Stimulated activated CD4-positive, alpha-beta T cell treated with anti-CD3 and anti-CD28 coated beads, Interleukin-2, amount 100 ng/mL, for 4 hours (primary cell): ENCODE measurements around the gene IFIH1.
A peak's percentile ranks its signal among the peaks of the same experiment; 100 is the strongest.

Source experiments
- DNase-seq: peaks from one replicate; pipeline ENCODE4 v3.0.0-alpha.2; 2020; ENCODE audit warnings: low read depth

The IFIH1 gene

DNA sequence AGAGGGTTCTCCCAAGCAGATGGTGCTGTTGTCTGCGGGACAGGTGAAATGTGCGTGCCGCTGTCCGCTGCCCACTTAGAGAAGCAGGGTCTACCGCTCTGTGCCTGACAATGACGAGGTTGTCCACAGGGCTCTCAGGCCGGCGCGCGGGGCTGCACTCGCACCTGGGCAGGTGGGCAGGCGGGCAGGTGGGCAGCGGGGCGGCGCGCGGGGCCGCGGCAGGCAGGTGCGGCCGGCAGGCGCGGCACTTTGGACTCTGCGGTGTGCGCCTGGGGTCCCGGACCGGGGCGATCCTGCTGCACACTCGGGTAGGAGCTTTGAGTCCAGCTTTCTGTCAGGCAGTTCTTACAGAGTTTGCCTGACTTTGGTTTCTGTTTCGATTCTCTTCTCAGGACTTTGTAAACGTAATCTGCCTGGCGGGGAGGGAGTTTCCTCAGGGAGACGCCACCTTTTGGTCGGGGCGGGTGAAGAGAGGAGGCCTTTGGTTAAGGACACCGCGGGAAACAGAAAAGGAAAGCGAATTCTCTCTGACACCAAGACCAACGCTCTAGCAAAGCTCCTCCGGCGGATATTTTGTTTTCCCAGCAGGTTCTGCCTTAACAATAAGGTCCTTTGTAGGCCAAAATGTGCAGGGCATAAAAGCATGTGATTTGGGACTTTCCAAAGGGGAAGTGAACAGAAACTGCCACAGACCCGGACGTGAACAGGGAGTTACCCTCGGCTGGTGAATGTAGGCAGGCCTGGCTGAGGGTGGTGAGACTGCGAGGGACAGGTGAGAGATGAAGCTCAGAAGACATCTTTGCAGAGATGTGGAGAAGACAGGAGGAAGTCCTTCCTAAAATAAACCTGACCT, at the start of gene IFIH1:
TSS of gene IFIH1 (minus strand) at position 357 of the 853 bp plus-strand sequence. CDS start 377 bp downstream, outside the sequence.
- peak; percentile 65 for DNase-seq

DNA sequence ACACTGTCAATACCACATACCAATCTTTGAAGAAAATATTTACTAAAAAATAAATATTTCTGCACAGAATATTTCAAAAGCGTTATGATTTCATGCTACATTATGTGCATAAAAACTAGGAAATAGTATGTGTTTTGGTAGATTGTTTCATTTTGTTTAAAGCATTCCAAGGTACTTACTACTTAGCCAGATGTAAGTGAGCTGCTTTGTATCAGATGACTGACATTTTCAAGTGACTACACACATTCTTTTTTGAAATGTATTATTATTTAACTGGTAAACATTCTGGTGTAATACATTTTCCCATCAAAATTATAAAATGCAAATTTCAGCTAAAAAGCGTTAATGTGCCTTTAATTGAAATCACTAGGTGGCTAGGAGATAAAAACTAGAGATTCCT, 46.9 kb upstream of the IFIH1 start:
- no peak for DNase-seq

DNA sequence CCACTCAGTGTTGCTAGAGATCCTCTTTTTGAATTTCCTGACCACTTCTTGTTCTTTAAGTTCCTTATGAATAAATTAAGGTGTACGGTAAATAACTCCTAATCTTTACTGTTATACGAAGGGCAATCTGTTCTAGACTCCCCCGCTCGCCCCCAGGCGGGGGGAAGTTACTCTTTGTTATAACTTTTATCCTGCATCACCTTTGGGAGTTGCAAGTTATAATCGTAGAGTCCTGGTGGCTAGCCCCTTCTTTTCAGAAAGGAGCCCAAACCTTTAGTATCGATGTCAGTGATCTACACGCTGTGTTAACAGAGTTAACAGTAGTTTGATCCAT, 26.1 kb upstream of the IFIH1 start:
- DNase-seq = no peak

DNA sequence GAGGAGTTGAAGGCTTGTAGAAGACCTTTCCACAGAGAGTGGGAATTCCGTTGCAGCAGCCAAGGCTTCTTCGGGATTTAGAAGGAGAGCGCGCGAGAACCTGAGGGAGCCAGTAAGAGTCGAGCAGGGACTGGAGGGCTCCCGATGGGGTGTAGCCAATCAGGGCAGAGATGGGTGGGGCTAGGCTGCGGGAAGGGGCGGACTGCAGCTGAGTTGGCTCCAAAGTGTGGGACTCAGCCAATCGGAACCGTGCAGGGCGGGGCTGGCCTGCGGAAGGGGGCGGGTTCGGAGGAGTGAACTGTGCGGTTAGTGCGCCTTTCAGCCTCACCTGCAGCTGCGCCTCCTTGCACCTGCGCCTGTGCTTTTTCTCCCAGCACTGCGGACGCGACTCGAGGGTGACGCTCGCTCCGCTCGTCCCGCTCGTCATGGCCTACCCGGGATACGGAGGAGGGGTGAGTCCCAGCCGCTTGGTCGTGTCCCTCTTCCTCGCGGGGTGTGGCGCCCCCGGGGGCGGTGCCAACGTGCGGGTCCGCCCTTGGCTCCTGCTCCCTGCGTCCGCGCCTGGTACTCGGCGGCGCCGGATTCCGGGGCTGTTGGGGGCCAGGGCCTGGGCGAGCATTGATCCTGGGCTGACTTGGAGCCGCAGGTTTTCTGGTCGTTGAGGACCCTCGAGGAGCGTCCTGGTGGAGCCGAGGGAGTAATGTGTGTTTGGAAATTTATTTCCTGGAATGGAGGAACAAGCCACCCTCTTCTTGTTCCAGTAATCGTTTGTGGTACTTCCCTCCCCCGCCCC, 25.5 kb upstream of the IFIH1 start, which contains the start of gene GCA:
TSS of gene GCA (plus strand) at position 309 of the 793 bp plus-strand sequence. CDS start at position 426, 117 bp downstream.
- DNase-seq = peak; percentile 96

DNA sequence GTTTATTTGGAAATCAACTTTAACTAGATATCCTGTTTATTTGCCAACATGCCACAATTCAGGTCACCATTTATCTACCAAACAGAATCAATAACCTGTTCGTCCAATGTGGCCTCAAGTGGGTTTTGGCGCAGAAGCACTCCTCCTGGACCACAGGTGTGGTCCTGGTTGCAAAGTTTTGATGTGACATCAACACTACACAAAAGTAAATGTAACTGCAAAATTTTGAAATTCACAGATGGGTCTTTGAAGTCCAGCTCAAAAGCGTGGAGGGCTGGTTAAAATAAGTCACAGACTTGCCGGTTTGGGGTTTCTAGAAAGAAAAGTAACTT, 25.0 kb upstream of the IFIH1 start:
- no peak for DNase-seq

DNA sequence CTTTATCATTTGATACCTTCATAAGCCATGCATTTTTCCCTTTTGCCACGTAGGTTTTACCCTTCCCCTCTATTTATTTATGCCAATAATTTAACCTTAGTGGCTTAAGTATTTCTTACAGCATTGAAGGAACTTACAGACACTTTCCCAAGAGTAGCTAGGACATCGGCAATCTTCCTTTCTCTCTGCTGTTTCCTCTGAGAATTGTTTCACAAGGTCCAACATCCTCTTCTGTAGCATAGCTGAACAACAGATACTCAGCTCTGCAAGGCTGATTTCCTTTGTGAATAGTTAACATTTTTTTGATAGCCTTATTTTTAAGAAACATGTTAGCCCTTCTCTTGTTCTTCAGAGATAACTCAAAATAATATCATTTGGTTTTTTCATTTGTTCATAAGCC, 24.4 kb upstream of the IFIH1 start:
- no peak for DNase-seq

DNA sequence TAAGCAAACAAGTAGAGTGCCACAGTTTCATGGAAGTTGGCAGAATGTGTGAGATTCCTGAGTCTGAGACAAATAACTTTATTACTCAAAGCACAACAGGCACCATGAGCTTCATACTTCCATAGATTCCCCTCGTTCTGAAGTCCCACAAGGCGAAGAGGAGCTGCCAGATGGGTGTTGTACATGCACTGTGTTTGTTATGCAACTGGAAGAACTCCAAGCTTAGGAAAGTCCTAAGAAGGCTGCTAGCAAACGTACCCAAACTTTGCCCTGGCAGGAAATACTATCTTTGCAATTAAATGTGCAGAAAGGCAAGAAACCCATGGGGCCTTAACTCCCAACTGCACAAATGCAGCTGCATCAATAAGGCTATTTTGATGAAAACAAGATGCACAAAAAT, 23.8 kb upstream of the IFIH1 start:
- DNase-seq = no peak

DNA sequence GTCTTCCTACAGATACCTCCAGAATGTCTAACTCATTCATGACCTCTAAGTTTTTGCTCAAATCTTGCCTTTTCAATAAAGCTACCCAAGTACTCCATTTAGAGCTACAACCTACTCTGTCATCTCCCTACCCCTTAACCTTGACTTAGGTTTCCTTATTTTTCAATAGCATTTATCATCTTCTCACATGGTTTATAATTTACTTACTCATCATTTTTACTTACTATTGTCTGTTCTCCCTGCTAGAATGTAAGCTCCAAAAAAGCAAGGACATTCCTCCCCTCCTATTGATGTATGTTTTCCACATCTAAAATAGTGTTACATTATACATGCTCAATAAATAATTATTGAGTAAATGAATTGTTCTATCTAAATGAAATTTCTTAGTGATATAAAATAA, 22.3 kb upstream of the IFIH1 start:
- DNase-seq = no peak

DNA sequence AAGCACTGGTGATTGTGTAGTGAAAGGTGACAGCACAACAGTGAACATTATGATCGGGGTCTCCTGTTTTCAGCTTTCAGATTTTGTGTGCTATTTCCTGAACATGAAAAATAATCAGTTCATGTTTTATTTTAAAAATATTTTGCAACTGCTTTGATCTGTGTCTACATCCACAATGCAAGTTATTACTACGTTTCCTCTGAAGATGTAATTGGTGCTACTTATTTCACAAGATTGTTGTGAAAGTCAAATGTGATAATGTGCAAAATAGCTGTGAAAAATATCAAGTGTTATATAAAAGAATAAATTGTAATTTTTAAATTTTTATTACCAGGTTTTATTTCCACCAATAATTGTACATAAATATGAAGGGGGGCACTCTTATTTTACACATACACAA, 19.4 kb upstream of the IFIH1 start:
- no peak for DNase-seq

DNA sequence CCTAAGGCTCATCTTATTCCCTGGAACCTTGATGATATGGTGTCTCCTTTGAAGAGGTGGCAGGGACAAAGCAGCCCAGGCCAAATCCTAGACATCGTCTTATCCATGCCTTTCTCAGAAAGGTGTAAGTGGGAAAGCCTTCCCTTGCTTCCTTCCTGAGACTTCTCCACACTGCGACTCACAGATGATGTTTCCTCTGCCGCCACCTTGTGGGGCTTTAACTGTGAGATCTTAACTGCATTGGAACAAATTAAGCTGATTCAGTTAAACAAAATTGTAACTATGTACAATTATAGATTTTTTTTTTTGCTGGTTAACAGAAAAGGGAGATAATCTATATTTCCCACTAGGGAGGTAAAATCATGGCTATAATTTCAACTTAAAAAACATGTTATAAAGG, 15.5 kb upstream of the IFIH1 start:
- DNase-seq = no peak

DNA sequence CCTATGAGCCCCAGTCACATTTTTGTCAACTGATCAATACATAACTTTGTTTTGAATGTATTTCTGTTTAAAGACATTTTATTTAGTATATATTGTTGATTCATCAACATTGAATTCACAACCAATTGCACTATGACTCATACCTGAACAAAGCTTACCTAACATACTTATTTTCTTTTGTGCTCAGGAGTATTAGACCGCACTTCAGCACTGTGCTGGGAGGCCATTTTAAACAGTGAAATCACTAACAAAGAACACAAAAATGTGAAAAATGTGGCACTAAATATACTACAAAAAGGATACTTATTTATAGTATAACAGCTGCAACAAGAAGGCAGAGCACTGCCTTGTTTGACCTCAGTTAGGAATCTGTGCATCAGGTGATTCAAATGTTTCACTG, 12.4 kb upstream of the IFIH1 start:
- DNase-seq = no peak

DNA sequence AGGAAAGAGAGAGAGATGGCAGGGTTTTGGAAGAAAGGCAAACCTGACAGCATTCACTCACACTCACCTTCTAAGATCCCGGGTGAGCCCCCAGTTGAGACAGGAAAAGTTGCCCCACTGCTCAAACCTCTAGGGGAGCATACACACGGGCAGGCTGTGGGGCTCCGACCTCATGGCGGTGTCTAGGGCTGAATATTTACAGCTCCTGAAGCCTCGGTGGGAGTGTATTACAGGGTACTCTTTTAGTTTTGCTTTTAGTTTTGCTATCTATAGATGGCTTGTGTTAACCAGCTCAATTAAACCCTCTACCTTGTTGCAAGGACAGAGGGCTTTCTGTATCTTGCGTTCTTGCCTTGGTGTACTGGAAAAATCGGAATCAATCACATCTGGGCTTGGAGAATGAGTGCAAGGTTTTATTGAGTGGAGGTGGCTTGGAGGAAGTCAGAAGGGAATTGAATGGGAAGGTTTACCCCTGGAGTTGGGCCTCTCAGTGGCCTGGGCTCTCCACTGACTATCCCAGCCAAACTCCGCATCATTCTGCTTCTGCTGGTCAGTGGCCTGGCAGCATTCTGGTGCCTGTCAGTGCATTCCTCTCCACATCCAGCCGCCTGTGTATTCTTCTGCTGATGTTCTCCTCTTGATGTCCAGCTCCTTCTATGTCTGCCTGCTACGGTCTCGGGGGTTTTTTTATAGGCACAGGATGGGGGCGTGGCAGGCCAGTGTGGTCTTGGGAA, 10.1 kb upstream of the IFIH1 start:
- no peak for DNase-seq

DNA sequence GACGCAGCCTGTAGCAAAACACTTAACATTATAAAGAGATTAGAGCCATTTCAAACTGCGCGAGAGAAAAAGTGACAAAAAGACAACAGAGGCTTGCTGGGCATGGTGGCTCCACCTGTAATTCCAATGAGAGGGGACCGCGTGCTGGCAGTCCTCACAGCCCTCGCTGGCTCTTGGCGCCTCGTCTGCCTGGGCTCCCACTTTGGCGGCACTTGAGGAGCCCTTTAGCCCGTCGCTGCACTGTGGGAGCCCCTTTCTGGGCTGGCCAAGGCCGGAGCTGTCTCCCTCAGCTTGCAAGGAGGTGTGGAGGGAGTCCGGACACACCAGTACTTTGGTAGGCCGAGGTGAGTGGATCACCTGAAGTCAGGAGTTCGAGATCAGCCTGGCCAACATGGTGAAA, 9.3 kb upstream of the IFIH1 start:
- no peak for DNase-seq

DNA sequence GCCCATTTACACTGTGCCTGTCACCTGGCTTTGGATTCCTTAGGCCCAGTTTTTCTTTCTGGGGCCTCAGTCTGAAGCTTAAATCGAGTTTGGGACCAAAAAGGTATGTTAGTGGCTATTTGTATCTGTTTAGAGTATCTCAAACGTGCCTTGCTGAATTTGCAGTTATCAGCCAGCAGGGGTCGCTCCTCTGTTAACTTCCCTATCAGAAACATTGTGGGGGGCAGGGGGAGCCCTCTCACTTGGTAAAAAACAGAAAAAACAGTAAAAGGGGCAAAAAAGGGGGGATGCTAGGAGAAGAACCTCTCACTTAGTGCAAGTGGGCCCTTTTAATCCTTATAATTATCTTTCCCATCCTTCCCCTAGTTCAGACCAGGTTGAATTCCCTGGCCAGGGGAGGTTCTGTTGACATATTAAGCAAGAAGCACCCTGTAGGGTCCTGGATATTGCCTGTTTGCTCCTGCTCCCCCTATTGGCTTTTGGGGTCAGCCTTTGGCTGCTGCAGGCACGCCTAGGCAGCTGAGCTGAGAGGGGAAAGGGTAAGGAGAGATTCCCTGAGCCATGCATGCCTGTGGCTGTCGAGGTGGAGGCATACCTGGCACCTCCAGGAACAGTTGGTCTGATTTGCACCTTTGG, 8.8 kb upstream of the IFIH1 start:
- DNase-seq = peak; percentile 7

DNA sequence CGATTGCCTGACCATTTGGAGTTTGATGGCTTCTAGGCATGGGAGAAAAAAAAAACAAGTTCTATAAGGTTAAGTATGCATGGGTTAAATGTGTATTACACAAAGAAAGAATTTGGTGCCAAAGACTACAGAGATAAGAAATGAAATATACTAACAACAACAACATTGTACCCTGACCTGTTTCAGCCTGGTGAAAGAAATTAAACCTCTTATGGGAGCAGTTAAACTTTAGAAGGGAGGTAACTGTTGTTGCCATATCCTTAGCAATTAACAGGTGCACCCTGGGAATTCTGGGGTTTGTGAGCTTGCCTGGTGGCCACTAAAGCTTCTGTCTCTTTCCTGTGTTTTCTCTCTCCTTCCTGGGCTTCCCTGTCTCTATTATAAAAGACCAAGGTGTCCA, 6.5 kb upstream of the IFIH1 start:
- no peak for DNase-seq

DNA sequence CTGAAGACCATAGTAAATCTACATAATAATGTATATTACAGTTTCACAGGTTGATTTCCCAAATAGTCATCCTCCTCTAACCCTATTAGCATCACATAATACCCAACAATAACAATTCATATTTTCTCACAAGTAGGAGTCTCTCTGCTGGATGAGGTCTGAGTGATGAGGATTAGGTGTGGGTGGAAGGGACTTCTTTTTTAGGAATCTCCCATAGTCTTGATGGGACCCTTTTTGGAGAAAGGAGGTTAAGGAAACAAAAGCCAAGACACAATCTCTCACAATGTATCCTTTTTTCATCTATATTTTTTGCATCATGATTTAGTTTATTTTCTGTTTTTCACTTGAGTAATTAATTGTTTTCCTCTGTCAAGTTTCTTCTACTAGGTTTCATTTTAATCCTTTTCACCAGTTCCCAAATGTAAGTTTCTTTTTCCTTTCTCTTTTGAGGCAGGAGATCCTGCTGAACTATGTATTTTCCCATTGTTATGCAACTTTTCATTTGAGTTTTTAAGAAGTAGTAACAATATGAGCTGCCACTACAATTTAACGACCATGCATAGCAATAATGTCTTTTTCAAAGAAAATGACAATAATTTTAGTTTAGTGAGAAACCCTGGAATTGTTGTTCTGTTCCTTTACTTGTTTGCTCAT, 2.5 kb upstream of the IFIH1 start:
- DNase-seq = no peak

DNA sequence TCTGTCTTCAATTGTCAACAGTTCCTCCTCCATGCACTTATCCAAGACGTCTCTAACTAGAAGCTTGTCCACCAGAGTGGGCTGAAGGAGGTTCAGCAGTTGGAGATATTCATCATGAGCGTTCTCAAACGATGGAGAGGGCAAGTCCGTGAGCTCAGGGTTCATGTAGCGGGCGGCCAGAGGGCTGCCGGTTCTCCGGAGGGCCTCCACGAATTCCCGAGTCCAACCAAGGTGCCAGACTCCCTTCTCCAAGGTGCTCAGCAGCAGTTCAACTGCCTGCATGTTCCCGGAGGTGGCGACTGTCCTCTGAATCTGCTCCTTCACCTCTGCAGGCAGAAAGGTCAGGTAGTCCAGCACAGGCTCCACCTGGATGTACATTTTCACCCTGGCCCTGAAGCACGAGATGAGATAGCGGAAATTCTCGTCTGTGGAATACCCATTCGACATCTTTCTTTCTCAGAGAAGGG, 590 bp downstream of the IFIH1 start:
- DNase-seq = no peak

DNA sequence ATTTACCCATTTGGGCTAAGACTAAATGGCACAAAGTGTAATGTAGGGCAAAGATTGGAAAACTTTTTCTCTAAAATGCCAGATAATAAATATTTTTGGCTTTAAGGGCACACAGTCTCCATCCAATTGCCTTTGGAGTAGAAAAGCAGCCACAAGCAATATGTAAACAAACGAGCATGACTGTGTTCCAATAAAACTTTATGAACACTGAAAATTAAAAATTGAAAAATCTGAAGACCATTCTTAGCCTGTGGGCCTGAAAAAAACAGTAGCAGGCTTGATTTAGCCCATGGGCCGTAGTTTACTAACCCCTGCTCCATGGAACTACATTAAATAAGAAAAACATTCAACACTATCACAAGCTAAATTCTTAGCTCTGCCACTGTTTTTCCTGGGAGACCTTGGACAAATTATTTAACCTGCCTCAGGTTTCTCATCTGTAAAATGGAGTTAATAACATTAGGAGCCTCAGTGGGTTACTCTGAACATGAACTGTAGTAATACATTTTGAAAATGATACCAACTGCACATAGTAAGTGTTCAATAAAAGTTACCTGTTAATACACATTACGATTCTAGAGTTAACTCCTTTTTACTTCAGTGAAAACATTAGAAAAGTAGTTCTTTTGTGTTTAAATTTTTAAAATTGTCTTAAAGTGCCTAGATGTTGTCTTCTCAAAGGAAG, 1.3 kb downstream of the IFIH1 start:
- no peak for DNase-seq

DNA sequence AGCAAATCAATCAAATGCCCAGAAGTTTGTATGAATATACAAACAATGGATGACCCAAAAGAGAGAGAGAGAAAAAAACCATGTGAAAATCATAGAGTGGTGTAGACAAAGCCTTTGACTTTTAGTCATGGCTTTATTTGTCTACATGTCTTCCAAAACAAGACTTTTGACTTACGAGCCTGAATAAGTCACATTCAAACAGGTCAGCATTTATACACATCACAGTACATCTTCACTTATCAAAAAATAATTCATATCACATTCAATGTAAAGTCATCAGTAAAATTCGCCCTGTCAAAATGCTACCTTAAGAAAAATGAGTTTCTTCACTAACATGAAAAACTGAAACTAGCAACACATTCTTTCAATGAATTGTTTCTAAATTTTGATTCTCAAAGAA, 1.9 kb downstream of the IFIH1 start:
- DNase-seq = no peak

DNA sequence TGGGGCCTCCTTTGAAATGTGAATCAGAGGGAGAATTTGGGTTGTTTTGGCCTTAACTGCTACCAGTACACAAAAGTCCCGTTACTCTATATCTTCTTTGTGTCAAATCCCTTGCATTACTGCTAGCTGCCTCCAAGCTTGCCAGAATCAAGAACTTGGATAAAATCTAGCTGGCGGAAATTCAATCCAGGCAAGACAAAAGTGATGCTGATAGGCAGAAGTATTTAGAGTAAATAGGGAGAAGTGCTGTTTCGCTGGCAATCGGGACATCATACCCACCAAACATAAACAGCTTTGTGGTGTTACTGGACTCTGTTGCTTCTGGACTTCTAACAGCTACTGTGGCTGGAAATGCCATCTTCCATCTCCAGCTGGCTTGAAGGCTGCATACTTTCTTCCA, 2.5 kb downstream of the IFIH1 start:
- DNase-seq = no peak

DNA sequence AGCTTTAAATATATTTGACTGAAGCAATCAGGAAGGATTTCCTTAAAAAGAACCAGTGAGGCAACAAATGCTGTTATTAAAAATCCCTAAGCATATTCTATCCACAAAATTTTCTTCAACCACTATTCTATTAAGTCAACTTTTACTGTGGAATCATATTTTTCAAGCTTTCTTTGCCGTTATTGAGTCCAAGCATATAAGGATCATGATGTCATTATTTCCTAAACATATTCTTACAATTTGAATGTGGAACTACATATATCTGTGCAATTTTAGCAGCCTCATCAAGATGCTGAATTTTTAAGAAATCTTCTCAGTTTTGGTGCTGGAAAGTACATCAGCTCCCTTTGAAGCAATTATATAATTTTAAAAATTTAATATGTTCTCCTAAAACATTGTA, 5.6 kb downstream of the IFIH1 start:
- no peak for DNase-seq
